Right lobe of liver (tissue), 6 donors: ENCODE measurements around the gene TLX3. TPM values are rescaled to one million over a fixed set of nuclear protein-coding genes. Genes with fewer than 3 reads are reported as not detected.

Source experiments
- ATAC-seq, 4 donors: fragments of 200-7000 bp; cut with Tn5 transposase; one replicate each; pipeline ENCODE4 v1.9.1; 2020; ENCODE audit warnings: mild to moderate bottlenecking in 4 of 4, moderate library complexity in 4 of 4
- DNase-seq, 3 donors: peaks; one replicate each; pipeline ENCODE4 v3.0.0-alpha.2; 2020
- H3K27ac ChIP-seq, 3 donors: fragments of 200-600 bp; one replicate each; pipeline ENCODE4 v1.8.0; 2022
- H3K27me3 ChIP-seq, 2 donors: fragments of 200-600 bp; one replicate each; pipeline ENCODE4 v1.8.0; 2022
- H3K36me3 ChIP-seq, 4 donors: fragments of 200-600 bp; sonication (generic) in 1 of 4; one replicate each; pipeline versions ENCODE4 v1.5.1 to v1.8.0; 2017 to 2022; ENCODE audit warnings: control low read depth in 1 of 4
- H3K4me1 ChIP-seq, 4 donors: fragments of 200-600 bp; sonication (generic) in 1 of 4; one replicate each; pipeline versions ENCODE4 v1.5.1 to v1.8.0; 2017 to 2022; ENCODE audit warnings: control low read depth in 1 of 4
- H3K4me3 ChIP-seq, 3 donors: fragments of 200-600 bp; one replicate each; pipeline ENCODE4 v1.8.0; 2022
- H3K9me3 ChIP-seq, 4 donors: fragments of 200-600 bp; sonication (generic) in 1 of 4; one replicate each; pipeline versions ENCODE4 v1.5.1 to v1.8.0; 2017 to 2022; ENCODE audit warnings: control low read depth in 1 of 4
- POLR2A ChIP-seq: fragments of 450-650 bp; IDR thresholded peaks from one replicate; pipeline ENCODE4 v1.6.1; 2017; ENCODE audit warnings: antibody characterized with exemption, mild to moderate bottlenecking
- WGBS: methylation state at CpG from one replicate; pipeline ENCODE4 v1.1.6; 2018; ENCODE audit warnings: low coverage, low lambda C conversion rate; ENCODE audit not compliant: insufficient coverage; ENCODE audit errors: missing lambda C conversion rate; 5-methylcytosine and 5-hydroxymethylcytosine counted together
- intact Hi-C, 2 donors: fragments of 100-400 bp; cut with DNase I; formaldehyde crosslinking; loops; one replicate each; pipeline versions ENCODE4 v1.11.2 to v1.14.1; 2022
- long read RNA-seq: library from polyadenylated mRNA; unstranded; transcript quantifications from one replicate; pipeline ENCODE4 v2.0.0, GENCODE V29; 2019
- total RNA-seq, 6 experiments: library from RNA; depleted of rRNA in 2 of 6; stranded (reverse); fragments of >200 nt in 2 of 6; fragmentation: NEBNext Ultra II Directional in 3 of 6; extraction: Animal tissue kit (Norgen Biotek cat#: 25700) in 3 of 6; gene quantifications; one replicate each; pipeline versions ENCODE4 v1.1.0 to v1.2.4, GENCODE V29; 2016 to 2023
- TF ChIP-seq, protein P1 (sequence below), 4 donors: fragments of 200-600 bp in 3 of 4; fragments of 450-650 bp in 1 of 4; IDR thresholded peaks; one replicate each; pipeline versions ENCODE4 v1.5.1 to v1.8.0; 2016 to 2022; ENCODE audit warnings: antibody characterized with exemption in 4 of 4, mild to moderate bottlenecking in 2 of 4
- donor health status: DM: no; HTN: yes; CAD: no.
- donor health status: DM: no; HTN: no; CAD: no.
- donor health status: DM: no; HTN: no; CAD: no.
- donor health status: DM: no; HTN: yes; CAD: no.
- donor health status: DM: no; HTN: yes; CAD: no.

The TLX3 gene
- total RNA-seq: not detected
- long read RNA-seq: 0 reads

GRCh38 chr5:171308453-171309275 is at the start of gene TLX3:
TLX3 (plus strand) TSS chr5:171309248; CDS start chr5:171309366, 118 bp downstream.
- peaks cover 13 to 61% of the 10 kb centered on the region in 2 donors for H3K27me3 ChIP-seq
- H3K9me3 ChIP-seq: no peaks in the 10 kb centered on the region
- H3K36me3 ChIP-seq: no peaks in the 10 kb centered on the region
- no peak for DNase-seq
- H3K27ac ChIP-seq: no peak within 1 kb of the TSS
- ATAC-seq: no peak
- H3K4me1 ChIP-seq: peaks cover 0 to 27% (median 0%) of the 10 kb centered on the region in 4 donors
- intact Hi-C loops: no loop called here
- WGBS: 3% methylated on average over 30 of the region's 73 CpGs
- TF ChIP-seq POLR2A: no peak
- TF ChIP-seq, protein P1, sequence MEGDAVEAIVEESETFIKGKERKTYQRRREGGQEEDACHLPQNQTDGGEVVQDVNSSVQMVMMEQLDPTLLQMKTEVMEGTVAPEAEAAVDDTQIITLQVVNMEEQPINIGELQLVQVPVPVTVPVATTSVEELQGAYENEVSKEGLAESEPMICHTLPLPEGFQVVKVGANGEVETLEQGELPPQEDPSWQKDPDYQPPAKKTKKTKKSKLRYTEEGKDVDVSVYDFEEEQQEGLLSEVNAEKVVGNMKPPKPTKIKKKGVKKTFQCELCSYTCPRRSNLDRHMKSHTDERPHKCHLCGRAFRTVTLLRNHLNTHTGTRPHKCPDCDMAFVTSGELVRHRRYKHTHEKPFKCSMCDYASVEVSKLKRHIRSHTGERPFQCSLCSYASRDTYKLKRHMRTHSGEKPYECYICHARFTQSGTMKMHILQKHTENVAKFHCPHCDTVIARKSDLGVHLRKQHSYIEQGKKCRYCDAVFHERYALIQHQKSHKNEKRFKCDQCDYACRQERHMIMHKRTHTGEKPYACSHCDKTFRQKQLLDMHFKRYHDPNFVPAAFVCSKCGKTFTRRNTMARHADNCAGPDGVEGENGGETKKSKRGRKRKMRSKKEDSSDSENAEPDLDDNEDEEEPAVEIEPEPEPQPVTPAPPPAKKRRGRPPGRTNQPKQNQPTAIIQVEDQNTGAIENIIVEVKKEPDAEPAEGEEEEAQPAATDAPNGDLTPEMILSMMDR (IDR thresholded peaks at IDR 0.05): no peak
- H3K4me3 ChIP-seq: no peak within 1 kb of the TSS

- intact Hi-C loops: no loop called here
- Histone ChIP-seq H3K4me1 (no peaks in the 10 kb centered on the region), H3K27ac (no peak overlapping the region), H3K27me3 (no peaks in the 10 kb centered on the region), H3K36me3 (no peaks in the 10 kb centered on the region), H3K4me3 (no peak overlapping the region), H3K9me3 (no peaks in the 10 kb centered on the region)
- TF ChIP-seq, protein P1 (IDR thresholded peaks at IDR 0.05): no peak
- TF ChIP-seq POLR2A: no peak
- no peak for ATAC-seq
- 80% methylated on average over 1 of the region's 1 CpG for WGBS
- no peak for DNase-seq
These were observed 47.7 kb upstream of the TLX3 start for GRCh38 chr5:171261361-171261760.

- intact Hi-C loops: no loop called here
- ATAC-seq: no peak
- Histone ChIP-seq H3K27ac (no peak overlapping the region), H3K4me3 (no peak overlapping the region), H3K36me3 (no peaks in the 10 kb centered on the region), H3K27me3 (no peaks in the 10 kb centered on the region), H3K4me1 (no peaks in the 10 kb centered on the region), H3K9me3 (no peaks in the 10 kb centered on the region)
- no peak for TF ChIP-seq POLR2A
- TF ChIP-seq, protein P1 (IDR thresholded peaks at IDR 0.05): no peak
- DNase-seq: no peak
- WGBS: 88% methylated on average over 4 of the region's 4 CpGs
These were observed 47.1 kb upstream of the TLX3 start for GRCh38 chr5:171261904-171262303.

DNA sequence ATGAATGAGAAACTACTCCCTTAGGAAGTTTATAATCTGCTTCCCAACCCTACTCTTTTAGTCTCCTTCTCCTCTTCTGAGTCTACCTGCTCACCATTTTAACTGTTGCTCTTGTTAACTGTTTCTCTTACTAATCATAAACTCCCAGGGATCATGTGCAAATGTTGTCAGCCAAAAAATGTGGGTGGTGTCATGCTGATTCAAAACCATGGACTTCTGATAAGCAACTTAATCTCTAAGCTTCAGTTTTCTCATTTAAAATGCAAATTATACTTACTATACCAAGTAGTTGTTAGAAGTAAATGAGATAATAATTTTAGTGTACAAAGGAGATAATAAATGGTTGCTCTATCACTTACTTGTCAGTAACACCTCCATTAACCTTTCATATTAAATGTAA is 45.9 kb upstream of the TLX3 start:
- H3K36me3 ChIP-seq: no peaks in the 10 kb centered on the region
- DNase-seq (no peak), ATAC-seq (no peak)
- no peaks in the 10 kb centered on the region for H3K9me3 ChIP-seq
- no peak overlapping the region for H3K4me3 ChIP-seq
- TF ChIP-seq, protein P1 (IDR thresholded peaks at IDR 0.05): no peak
- no peak for TF ChIP-seq POLR2A
- no peaks in the 10 kb centered on the region for H3K27me3 ChIP-seq
- H3K4me1 ChIP-seq: no peaks in the 10 kb centered on the region
- intact Hi-C loops: no loop called here
- H3K27ac ChIP-seq: no peak overlapping the region
